Medulla oblongata (tissue), 1 donor: ENCODE results near the gene NFKBIL1.

Source experiments
- DNase-seq: peaks from one replicate; pipeline ENCODE4 v3.0.0-alpha.2; 2015; ENCODE audit errors: extremely low spot score

Gene NFKBIL1

DNA sequence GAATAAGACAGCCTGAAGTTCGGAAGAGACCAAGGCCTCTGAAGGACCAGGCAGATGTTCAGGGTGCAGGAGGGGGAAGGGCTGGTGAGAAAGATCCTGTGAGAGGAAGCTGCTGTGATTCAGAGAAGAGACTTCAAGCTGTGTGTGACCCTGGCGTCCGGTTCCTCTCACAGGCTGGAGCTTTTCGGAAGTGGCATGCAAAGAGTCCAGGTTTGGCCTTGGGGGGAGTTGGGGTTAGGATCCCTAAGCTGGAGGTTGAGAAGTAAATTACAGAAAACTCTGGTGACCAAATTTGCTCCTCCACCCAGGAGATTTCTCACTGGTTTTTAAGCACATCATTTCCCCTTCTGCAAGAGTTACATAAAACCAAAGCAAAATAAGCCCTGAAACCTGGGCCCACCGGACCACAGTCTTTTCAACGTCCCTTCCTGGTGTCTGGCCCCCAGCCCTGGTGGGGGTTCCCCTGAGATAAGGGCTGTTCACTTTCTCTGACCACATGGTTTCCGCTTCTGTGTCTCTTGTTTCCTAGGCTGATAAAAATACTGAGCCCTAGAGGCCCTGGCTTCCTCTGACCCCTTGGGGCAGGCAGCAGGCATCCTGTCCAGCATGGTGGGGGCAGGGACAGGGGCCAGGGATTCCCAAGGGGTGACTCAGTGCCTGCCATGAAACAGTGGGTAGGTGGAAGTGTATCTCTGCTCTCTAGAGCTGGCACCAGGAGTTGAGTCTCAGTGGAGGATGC lies 12.7 kb downstream of the NFKBIL1 start:
- DNase-seq = peak; percentile 78

DNA sequence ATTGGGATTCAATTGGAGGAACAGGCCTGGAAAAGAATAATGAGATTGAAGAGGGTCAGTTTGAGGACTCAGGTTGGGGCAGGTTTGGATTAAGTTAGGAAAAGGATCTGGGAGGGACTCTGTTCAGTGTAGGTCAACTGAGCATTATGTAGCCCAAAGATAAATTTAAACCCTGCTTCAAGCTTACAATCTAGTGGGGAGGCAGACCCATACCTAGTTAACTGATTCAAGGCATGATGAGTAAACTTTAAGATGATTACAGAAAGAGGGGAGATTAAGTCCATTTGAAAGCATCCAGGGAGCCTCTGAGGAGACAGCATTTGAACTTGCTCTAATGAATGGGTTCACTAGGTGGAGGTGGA lies 13.3 kb downstream of the NFKBIL1 start:
- DNase-seq = no peak

DNA sequence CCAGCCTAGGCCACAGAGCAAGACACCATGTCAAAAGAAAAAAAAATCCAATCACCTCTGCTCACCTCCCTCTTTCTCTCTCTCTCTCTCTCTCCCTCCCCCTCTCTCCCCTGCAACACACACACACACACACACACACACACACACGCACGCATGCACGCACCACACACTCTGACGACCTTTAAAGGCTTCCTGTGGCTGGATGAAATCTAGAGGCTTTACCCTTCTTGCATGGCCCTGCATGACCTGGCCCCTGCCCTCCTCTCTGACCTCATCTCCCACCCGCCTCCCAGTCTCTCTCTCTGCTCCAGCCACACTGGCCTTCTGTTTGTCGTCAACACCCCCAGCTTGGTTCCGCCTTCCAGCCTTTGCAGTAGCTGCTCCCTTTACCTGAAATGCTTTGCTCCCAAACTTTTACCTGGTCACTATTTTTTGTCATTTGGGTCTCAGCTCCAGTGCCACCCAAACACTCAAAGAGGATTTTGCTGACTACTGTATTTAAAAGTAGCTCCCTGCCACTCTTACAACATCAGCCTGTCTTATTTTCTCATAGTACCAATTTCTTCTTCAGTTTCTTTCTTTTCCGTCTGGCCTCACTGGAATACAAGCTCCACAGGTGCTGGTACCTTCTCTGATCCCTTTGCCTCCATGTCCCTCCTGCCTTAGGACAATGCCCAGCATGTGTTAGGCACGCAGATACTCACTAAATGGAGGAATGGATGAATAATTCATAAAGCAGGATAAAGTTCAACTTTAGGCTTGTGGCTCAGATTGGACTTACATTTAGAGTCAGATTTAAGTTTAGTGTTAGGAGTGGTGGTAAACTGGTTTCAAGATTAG lies 20.3 kb downstream of the NFKBIL1 start:
- no peak for DNase-seq

DNA sequence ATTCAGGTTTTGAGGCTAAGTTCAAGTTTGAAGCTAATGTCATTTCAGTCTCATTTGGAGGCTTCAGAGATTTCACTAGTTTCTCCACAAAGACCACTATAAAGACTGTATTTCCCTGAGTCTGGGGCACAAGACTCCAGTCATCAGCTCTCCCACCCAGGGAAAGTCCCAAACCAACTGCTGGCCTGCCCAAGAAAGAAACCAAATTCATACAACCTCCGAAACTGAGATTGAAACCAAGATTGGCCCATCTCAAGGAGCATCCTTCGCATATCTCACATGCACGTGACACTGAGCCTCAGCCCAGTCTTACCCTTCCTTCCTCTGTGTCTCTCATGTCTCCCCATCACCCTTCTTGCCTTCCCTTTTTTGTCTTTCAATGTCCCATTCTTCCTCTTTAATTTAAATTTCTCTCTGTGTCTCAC lies 21.1 kb downstream of the NFKBIL1 start:
- peak; percentile 52 for DNase-seq

DNA sequence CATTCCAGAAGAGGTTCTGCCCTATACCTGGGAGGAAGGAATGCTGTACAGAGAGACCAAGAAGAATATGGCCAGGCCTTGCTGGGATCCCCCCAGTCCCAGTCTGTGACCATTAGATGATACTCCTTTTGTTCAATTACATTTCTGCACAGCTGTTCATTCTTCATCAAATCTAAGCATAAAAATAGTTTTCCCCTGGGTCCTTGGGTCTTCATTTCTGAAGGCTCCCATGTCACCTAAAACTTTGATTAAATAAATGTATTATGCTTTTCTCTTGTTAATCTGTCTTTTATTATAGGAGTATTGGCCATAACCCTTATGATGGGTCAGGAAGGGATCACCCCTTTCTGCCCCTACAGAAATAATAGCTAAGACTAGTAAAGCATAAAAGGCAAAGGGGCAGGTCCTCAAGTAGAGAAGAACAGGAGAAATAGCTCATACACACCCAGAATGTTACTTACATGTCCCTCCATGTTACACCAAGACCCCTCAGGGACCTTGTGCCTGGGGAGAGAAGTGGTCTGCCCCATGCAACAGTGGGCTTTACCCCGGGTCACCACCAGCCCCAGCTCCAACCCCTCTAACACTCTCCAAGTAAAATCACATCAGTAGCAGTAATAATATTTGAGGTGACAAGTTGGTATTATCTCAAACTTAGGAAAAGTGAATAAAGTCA lies 22.6 kb downstream of the NFKBIL1 start:
- no peak for DNase-seq

DNA sequence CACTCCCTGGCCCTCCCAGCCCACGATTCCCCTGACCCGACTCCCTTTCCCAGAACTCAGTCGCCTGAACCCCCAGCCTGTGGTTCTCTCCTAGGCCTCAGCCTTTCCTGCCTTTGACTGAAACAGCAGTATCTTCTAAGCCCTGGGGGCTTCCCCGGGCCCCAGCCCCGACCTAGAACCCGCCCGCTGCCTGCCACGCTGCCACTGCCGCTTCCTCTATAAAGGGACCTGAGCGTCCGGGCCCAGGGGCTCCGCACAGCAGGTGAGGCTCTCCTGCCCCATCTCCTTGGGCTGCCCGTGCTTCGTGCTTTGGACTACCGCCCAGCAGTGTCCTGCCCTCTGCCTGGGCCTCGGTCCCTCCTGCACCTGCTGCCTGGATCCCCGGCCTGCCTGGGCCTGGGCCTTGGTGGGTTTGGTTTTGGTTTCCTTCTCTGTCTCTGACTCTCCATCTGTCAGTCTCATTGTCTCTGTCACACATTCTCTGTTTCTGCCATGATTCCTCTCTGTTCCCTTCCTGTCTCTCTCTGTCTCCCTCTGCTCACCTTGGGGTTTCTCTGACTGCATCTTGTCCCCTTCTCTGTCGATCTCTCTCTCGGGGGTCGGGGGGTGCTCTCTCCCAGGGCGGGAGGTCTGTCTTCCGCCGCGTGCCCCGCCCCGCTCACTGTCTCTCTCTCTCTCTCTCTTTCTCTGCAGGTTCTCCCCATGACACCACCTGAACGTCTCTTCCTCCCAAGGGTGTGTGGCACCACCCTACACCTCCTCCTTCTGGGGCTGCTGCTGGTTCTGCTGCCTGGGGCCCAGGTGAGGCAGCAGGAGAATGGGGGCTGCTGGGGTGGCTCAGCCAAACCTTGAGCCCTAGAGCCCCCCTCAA lies 24.9 kb downstream of the NFKBIL1 start, which contains the start of gene LTA:
Gene LTA, plus strand, starts transcription at position 249 of the 871 bp plus-strand sequence. Its CDS starts 454 bp downstream, at position 703.
- no peak for DNase-seq

DNA sequence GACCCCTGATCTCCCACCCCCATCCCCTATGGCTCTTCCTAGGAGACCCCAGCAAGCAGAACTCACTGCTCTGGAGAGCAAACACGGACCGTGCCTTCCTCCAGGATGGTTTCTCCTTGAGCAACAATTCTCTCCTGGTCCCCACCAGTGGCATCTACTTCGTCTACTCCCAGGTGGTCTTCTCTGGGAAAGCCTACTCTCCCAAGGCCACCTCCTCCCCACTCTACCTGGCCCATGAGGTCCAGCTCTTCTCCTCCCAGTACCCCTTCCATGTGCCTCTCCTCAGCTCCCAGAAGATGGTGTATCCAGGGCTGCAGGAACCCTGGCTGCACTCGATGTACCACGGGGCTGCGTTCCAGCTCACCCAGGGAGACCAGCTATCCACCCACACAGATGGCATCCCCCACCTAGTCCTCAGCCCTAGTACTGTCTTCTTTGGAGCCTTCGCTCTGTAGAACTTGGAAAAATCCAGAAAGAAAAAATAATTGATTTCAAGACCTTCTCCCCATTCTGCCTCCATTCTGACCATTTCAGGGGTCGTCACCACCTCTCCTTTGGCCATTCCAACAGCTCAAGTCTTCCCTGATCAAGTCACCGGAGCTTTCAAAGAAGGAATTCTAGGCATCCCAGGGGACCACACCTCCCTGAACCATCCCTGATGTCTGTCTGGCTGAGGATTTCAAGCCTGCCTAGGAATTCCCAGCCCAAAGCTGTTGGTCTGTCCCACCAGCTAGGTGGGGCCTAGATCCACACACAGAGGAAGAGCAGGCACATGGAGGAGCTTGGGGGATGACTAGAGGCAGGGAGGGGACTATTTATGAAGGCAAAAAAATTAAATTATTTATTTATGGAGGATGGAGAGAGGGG lies 26.1 kb downstream of the NFKBIL1 start:
- DNase-seq = no peak

DNA sequence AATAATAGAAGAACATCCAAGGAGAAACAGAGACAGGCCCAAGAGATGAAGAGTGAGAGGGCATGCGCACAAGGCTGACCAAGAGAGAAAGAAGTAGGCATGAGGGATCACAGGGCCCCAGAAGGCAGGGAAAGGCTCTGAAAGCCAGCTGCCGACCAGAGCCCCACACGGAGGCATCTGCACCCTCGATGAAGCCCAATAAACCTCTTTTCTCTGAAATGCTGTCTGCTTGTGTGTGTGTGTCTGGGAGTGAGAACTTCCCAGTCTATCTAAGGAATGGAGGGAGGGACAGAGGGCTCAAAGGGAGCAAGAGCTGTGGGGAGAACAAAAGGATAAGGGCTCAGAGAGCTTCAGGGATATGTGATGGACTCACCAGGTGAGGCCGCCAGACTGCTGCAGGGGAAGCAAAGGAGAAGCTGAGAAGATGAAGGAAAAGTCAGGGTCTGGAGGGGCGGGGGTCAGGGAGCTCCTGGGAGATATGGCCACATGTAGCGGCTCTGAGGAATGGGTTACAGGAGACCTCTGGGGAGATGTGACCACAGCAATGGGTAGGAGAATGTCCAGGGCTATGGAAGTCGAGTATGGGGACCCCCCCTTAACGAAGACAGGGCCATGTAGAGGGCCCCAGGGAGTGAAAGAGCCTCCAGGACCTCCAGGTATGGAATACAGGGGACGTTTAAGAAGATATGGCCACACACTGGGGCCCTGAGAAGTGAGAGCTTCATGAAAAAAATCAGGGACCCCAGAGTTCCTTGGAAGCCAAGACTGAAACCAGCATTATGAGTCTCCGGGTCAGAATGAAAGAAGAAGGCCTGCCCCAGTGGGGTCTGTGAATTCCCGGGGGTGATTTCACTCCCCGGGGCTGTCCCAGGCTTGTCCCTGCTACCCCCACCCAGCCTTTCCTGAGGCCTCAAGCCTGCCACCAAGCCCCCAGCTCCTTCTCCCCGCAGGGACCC lies 27.0 kb downstream of the NFKBIL1 start:
- no peak for DNase-seq

DNA sequence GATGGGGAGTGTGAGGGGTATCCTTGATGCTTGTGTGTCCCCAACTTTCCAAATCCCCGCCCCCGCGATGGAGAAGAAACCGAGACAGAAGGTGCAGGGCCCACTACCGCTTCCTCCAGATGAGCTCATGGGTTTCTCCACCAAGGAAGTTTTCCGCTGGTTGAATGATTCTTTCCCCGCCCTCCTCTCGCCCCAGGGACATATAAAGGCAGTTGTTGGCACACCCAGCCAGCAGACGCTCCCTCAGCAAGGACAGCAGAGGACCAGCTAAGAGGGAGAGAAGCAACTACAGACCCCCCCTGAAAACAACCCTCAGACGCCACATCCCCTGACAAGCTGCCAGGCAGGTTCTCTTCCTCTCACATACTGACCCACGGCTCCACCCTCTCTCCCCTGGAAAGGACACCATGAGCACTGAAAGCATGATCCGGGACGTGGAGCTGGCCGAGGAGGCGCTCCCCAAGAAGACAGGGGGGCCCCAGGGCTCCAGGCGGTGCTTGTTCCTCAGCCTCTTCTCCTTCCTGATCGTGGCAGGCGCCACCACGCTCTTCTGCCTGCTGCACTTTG lies 28.0 kb downstream of the NFKBIL1 start, which contains the start of gene TNF:
Gene TNF, plus strand, starts transcription at position 231 of the 567 bp plus-strand sequence. Its CDS starts 177 bp downstream, at position 408.
- DNase-seq = peak; percentile 64

DNA sequence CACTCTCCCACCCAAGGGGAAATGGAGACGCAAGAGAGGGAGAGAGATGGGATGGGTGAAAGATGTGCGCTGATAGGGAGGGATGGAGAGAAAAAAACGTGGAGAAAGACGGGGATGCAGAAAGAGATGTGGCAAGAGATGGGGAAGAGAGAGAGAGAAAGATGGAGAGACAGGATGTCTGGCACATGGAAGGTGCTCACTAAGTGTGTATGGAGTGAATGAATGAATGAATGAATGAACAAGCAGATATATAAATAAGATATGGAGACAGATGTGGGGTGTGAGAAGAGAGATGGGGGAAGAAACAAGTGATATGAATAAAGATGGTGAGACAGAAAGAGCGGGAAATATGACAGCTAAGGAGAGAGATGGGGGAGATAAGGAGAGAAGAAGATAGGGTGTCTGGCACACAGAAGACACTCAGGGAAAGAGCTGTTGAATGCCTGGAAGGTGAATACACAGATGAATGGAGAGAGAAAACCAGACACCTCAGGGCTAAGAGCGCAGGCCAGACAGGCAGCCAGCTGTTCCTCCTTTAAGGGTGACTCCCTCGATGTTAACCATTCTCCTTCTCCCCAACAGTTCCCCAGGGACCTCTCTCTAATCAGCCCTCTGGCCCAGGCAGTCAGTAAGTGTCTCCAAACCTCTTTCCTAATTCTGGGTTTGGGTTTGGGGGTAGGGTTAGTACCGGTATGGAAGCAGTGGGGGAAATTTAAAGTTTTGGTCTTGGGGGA lies 28.7 kb downstream of the NFKBIL1 start:
- DNase-seq = no peak

DNA sequence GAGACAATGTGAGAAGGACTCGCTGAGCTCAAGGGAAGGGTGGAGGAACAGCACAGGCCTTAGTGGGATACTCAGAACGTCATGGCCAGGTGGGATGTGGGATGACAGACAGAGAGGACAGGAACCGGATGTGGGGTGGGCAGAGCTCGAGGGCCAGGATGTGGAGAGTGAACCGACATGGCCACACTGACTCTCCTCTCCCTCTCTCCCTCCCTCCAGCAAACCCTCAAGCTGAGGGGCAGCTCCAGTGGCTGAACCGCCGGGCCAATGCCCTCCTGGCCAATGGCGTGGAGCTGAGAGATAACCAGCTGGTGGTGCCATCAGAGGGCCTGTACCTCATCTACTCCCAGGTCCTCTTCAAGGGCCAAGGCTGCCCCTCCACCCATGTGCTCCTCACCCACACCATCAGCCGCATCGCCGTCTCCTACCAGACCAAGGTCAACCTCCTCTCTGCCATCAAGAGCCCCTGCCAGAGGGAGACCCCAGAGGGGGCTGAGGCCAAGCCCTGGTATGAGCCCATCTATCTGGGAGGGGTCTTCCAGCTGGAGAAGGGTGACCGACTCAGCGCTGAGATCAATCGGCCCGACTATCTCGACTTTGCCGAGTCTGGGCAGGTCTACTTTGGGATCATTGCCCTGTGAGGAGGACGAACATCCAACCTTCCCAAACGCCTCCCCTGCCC lies 29.6 kb downstream of the NFKBIL1 start:
- DNase-seq = no peak

DNA sequence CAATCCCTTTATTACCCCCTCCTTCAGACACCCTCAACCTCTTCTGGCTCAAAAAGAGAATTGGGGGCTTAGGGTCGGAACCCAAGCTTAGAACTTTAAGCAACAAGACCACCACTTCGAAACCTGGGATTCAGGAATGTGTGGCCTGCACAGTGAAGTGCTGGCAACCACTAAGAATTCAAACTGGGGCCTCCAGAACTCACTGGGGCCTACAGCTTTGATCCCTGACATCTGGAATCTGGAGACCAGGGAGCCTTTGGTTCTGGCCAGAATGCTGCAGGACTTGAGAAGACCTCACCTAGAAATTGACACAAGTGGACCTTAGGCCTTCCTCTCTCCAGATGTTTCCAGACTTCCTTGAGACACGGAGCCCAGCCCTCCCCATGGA lies 30.2 kb downstream of the NFKBIL1 start:
- no peak for DNase-seq

DNA sequence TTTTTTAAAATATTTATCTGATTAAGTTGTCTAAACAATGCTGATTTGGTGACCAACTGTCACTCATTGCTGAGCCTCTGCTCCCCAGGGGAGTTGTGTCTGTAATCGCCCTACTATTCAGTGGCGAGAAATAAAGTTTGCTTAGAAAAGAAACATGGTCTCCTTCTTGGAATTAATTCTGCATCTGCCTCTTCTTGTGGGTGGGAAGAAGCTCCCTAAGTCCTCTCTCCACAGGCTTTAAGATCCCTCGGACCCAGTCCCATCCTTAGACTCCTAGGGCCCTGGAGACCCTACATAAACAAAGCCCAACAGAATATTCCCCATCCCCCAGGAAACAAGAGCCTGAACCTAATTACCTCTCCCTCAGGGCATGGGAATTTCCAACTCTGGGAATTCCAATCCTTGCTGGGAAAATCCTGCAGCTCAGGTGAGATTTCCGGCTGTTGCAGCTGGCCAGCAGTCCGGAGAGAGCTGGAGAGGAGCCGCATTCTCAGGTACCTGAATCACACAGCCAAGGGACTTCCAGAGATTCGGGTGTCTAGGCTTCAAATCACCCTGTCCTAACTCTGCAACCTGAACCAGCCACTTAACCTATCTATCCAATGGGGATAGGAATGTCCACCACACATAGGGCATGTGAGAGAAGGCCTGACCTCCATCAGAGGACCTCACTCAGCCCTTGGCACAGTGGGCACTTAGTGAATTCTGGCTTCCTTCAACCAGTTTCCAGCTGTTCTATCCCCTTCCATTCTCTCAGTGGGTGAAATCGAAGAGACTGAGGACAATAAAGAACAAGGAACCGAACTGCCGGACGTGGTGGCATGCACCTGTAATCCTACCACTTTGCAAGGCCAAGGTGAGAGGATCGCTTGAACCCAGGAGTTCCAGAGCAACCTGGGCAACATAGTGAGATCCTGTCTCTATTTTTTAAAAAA lies 31.0 kb downstream of the NFKBIL1 start:
- no peak for DNase-seq

DNA sequence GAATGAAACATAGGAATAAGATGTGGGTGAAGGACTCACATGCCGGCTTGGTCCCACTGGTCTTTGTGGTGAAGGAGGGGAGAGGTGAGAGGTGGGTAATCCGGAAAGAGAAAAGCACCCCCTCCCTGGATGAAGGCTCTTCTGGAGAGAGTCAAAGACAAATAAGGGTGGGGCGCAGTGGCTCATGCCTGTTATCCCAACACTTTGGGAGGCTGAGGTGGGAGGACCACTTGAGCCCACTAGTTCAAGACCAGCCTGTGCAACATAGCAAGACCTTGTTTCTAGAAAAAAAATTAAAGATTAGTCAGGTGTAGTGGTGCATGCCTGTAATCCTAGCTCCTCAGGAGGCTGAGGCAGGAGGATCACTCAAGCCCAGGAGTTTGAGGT lies 31.7 kb downstream of the NFKBIL1 start:
- no peak for DNase-seq

DNA sequence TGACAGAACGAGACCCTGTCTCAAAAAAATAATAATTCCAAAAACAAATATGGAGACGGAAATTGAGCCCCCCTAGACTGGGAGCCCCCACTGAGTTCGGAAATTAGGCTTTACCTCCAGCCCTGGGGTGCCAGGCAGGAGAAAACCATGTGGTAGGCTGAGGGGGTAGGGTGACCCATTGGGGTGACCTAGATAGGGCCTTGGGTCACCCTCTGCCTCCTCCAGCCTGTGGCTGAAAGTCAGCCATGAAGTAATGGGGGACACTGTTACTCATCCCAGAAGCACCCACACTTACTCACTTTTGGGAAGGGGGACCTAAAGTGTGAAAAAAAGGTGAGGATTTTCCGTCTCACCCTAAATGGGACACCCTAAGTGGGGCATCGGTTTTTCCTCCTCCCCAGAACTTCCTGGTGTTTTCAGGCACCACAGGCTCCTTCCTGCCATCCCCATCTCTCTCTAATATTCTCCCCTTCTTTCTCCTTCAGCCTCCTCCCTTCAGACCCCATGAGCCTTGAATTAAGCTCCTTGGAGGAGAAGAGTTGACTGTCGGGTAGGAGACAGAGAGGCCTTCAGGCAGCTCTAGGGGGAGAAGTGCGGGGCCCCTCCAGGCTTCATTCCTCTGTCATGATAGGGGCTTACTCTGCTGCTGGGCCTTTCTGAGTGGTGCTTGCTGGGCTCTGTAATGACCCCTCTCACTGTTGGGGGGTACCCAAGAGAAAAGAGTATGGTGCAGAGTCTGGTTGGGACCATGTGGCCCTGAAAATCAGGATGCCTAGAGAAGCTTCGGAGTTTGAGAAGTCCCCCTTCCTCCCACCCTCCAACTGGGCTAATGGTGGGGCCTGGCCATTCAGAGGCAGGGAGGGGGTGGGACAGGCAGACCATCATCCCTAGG lies 32.4 kb downstream of the NFKBIL1 start:
- no peak for DNase-seq

DNA sequence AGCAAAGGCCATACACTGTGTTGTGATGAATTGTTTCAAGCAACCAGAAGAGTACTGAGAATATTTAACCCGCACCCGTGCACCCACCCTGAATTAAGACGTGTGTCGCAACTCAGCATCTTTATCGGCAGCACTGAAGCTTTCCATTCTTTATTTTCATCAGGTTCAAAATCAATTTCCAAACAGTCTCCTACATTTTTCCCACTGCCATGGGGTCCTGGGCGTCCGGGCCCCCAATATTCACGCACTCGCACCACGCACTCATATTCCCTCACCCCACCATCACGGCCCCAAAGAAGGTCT lies 33.0 kb downstream of the NFKBIL1 start:
- no peak for DNase-seq
